HFFc6 (cell line): ENCODE results near the gene APRT. TPM values are rescaled to one million over a fixed set of nuclear protein-coding genes. Genes with fewer than 3 reads are reported as not detected.

Experiments used
- DNase-seq: peaks from one replicate; pipeline ENCODE4 v3.0.0-alpha.2; 2018
- H3K27ac Mint-ChIP-seq: 2 replicates; pipeline ENCODE4 v1.8.0; 2020; ENCODE audit warnings: mild to moderate bottlenecking, mixed read lengths
- H3K27me3 Mint-ChIP-seq: 2 replicates; pipeline ENCODE4 v1.8.0; 2021; ENCODE audit warnings: mild to moderate bottlenecking, moderate library complexity, mixed read lengths; ENCODE audit not compliant: insufficient read depth
- H3K36me3 Mint-ChIP-seq: 2 replicates; pipeline ENCODE4 v1.8.0; 2021; ENCODE audit warnings: low read depth, mixed read lengths
- H3K4me1 Mint-ChIP-seq: 2 replicates; pipeline ENCODE4 v1.8.0; 2020; ENCODE audit warnings: low read depth, mixed read lengths
- H3K4me3 Mint-ChIP-seq: 2 replicates; pipeline ENCODE4 v1.8.0; 2020; ENCODE audit warnings: mild to moderate bottlenecking, moderate library complexity, mixed read lengths
- H3K9me3 Mint-ChIP-seq: 2 replicates; pipeline ENCODE4 v1.8.0; 2020; ENCODE audit warnings: mild to moderate bottlenecking, mixed read lengths
- CTCF ChIP-seq: fragments of 200-600 bp; sonication (generic); IDR thresholded peaks from 2 replicates; pipeline ENCODE4 v1.5.0; 2021; ENCODE audit warnings: antibody characterized with exemption, mild to moderate bottlenecking
- total RNA-seq, 6 experiments: library from RNA; stranded (reverse); fragmentation: NEBNext Ultra II Directional; extraction: Animal tissue kit (Norgen Biotek cat#: 25700); gene quantifications; 2 replicates in 1 of 6; 3 replicates in 5 of 6; pipeline ENCODE4 v1.2.3, GENCODE V29; 2021

The APRT gene
- total RNA-seq, 6 experiments from 2014 or later, result 123 to 163 (median 130) TPM

GRCh38 chr16:88798772-88799455 lies 12.8 kb downstream of the APRT start:
- Mint-ChIP-seq H3K36me3 (no peaks in the 10 kb centered on the region), H3K4me1 (no peaks in the 10 kb centered on the region), H3K4me3 (no peak overlapping the region), H3K27ac (no peak overlapping the region), H3K27me3 (peaks cover 1% of the 10 kb centered on the region), H3K9me3 (no peaks in the 10 kb centered on the region)
- no peak for TF ChIP-seq CTCF
- no peak for DNase-seq

DNA sequence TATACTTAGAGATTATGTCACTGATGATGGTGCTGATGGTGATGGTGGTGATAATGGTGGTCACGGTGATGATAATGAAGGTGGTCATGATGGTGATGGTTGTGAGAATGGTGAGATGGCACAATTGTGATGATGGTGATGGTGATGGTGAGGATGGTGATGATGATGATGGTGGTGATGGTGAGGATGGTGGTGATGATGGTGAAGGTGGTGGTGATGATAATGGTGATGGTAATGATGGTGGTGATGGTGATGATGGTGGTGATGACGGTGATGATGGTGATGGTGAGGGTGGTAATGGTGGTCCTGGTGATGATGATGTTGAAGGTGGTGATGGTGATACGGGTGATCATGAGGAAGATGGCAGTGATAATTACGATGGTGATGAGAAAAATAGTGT lies 13.7 kb downstream of the APRT start:
- no peak overlapping the region for H3K4me3 Mint-ChIP-seq
- H3K9me3 Mint-ChIP-seq, result no peaks in the 10 kb centered on the region
- peaks cover 1% of the 10 kb centered on the region for H3K27me3 Mint-ChIP-seq
- no peak for TF ChIP-seq CTCF
- DNase-seq, result no peak
- no peaks in the 10 kb centered on the region for H3K4me1 Mint-ChIP-seq
- no peak overlapping the region for H3K27ac Mint-ChIP-seq
- no peaks in the 10 kb centered on the region for H3K36me3 Mint-ChIP-seq

DNA sequence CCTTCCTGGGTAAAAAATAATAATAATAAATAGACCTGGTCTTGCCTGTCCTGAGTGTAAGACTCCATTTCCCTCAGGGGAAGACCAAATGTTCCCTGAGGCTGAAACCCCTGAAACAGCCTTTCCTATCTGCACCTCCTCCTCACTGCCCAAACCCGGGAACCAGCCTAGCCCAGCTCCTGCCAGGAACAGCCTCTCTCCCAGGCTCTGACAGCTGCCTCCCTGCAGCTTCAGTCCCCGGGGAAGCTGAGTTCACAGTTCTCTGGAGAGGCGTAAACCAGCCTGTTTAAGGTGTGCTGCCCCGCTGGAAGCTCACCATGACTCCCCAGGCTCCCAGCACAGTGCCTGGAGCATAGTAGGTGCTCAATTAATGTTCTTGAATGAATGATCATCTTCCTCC lies 15.4 kb downstream of the APRT start:
- peaks cover 3% of the 10 kb centered on the region for H3K27me3 Mint-ChIP-seq
- H3K4me3 Mint-ChIP-seq, result no peak overlapping the region
- no peak for TF ChIP-seq CTCF
- no peaks in the 10 kb centered on the region for H3K9me3 Mint-ChIP-seq
- DNase-seq, result no peak
- no peaks in the 10 kb centered on the region for H3K36me3 Mint-ChIP-seq
- peaks cover 8% of the 10 kb centered on the region for H3K4me1 Mint-ChIP-seq
- H3K27ac Mint-ChIP-seq, result no peak overlapping the region

GRCh38 chr16:88793251-88793954 lies 18.3 kb downstream of the APRT start:
- no peak for TF ChIP-seq CTCF
- Mint-ChIP-seq H3K9me3 (no peaks in the 10 kb centered on the region), H3K27ac (no peak overlapping the region), H3K36me3 (no peaks in the 10 kb centered on the region), H3K4me3 (no peak overlapping the region), H3K27me3 (peaks cover 3% of the 10 kb centered on the region), H3K4me1 (peaks cover 8% of the 10 kb centered on the region)
- no peak for DNase-seq

DNA sequence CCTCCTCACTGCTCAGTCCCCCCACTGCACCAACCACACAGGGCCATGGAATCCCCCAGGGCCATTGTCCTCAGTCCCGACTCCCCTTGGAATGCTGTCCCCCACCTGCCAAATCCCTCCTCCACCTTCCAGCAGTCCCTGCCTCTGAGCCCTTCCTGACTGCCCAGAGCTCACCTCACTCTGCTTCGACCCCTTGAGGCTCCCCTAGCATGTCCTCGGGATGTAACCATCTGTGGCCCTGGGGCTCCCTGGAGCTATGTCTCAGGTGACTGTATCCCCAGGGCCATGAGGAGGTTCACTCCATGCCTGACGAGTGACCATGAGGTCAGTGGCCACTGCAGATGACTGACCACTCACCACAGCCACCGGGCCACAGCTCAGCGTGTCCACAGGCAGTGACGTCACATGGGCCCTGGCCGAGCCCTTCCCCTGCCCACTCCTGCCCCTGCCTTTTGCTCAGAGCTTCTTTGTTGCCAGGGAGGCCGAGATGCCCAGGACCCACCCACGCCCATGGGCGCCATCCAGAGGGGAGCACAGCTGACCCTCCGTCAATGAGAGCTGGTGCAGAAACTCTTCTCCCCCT lies 19.0 kb downstream of the APRT start:
- no peak for DNase-seq
- H3K4me1 Mint-ChIP-seq, result peaks cover 8% of the 10 kb centered on the region
- no peak for TF ChIP-seq CTCF
- H3K36me3 Mint-ChIP-seq, result no peaks in the 10 kb centered on the region
- H3K27ac Mint-ChIP-seq, result no peak overlapping the region
- H3K4me3 Mint-ChIP-seq, result no peak overlapping the region
- H3K9me3 Mint-ChIP-seq, result no peaks in the 10 kb centered on the region
- H3K27me3 Mint-ChIP-seq, result peaks cover 4% of the 10 kb centered on the region
